HEK293 (cell line): ENCODE measurements around the gene SEMA3F.

Experiments
- CTCF ChIP-seq: fragments of 450-650 bp; formaldehyde crosslinking; IDR thresholded peaks from 2 replicates; pipeline ENCODE4 v1.5.1; 2016; ENCODE audit warnings: missing biosample characterization, missing genetic modification characterization
- FEZF1 ChIP-seq: fragments of 450-650 bp; formaldehyde crosslinking; IDR thresholded peaks from 2 replicates; pipeline ENCODE4 v1.5.1; 2016; ENCODE audit warnings: missing biosample characterization, missing genetic modification characterization
- ZBTB21 ChIP-seq: fragments of 450-650 bp; formaldehyde crosslinking; IDR thresholded peaks from 2 replicates; pipeline ENCODE4 v1.5.1; 2017; ENCODE audit warnings: missing biosample characterization, missing genetic modification characterization
- ZNF274 ChIP-seq, 2 experiments: fragments of 200-500 bp in 1 of 2; fragments of 450-650 bp in 1 of 2; sonication (Bioruptor generic) in 1 of 2; formaldehyde crosslinking in 1 of 2; IDR thresholded peaks; 2 replicates each; pipeline versions ENCODE4 v1.5.1 to v1.6.1; 2014 to 2016; ENCODE audit warnings: borderline replicate concordance in 1 of 2, inconsistent platforms in 1 of 2, low read length in 1 of 2, missing biosample characterization in 1 of 2, missing genetic modification characterization in 1 of 2
- ZNF629 ChIP-seq: fragments of 450-650 bp; formaldehyde crosslinking; IDR thresholded peaks from 2 replicates; pipeline ENCODE4 v1.5.1; 2017; ENCODE audit warnings: missing biosample characterization, missing genetic modification characterization

- TF ChIP-seq ZNF274 (IDR thresholded peaks at IDR 0.05; ENCODE audit: low read length) = no peak
- TF ChIP-seq ZNF274 (tag by site-specific recombination; IDR thresholded peaks at IDR 0.05; ENCODE audit: borderline replicate concordance) = no peak
- TF ChIP-seq ZBTB21 (tag by site-specific recombination) = no peak
- TF ChIP-seq FEZF1 = no peak
- TF ChIP-seq CTCF (tag by site-specific recombination) = no peak
- no peak for TF ChIP-seq ZNF629 (tag by site-specific recombination)
These were observed 28.6 kb downstream of the SEMA3F start for GRCh38 chr3:50183755-50184154.
